ENCODE measurements around the gene ATP6AP2. TPM values are rescaled to one million over a fixed set of nuclear protein-coding genes. Genes with fewer than 3 reads are reported as not detected.

ATP6AP2 gene
- total RNA-seq, 5 donors from 2014 or later (not counting 1 experiment from before 2014, with no cell fraction given), result 62.3 to 92.0 (median 74.1) TPM

GRCh38 chrX:40603446-40603845 lies 22.7 kb downstream of the ATP6AP2 start:
- ATAC-seq (replicated peaks in 1 of 4) (no peak), DNase-seq (no peak)
- Mint-ChIP-seq H3K36me3 (peaks cover 28% of the 10 kb centered on the region), H3K27me3 (peaks cover 0 to 25% of the 10 kb centered on the region in 2 donors), H3K9me3 (no peaks in the 10 kb centered on the region), H3K4me1 (no peaks in the 10 kb centered on the region), H3K4me3 (no peak overlapping the region), H3K27ac (peak overlapping the region in 1 of 2 donors; percentile 27)
- ChIA-PET CTCF (interaction anchor here in 1 of 2 donors (1.0 kb wide), 1 partner anchor 59 kb away, joined by 3 read pairs; no protein-coding TSS in a partner anchor), POLR2A (interaction anchor here in 1 of 2 donors (0.6 kb wide), 1 partner anchor 8 kb away, joined by 4 read pairs; no protein-coding TSS in a partner anchor)
- WGBS (ENCODE audit: insufficient coverage), result 97% methylated on average over 6 of the region's 6 CpGs
- no peak overlapping the region for H3K4me3 ChIP-seq (ENCODE audit: control insufficient read depth in 1 of 2, extremely low read depth in 1 of 2, low read length in 1 of 2)
- H3K27ac ChIP-seq (ENCODE audit: low read length), result no peak overlapping the region
- peaks cover 0 to 34% of the 10 kb centered on the region in 2 donors for H3K36me3 ChIP-seq (ENCODE audit: control insufficient read depth in 2 of 2, extremely low read depth in 1 of 2, insufficient read depth in 1 of 2, low read length in 1 of 2)
- H3K27me3 ChIP-seq (replicated peaks in 1 of 2; ENCODE audit: control insufficient read depth in 2 of 2, extremely low read depth in 1 of 2, insufficient read depth in 2 of 2, low read length in 1 of 2), result no peaks in the 10 kb centered on the region
- no peaks in the 10 kb centered on the region for H3K4me1 ChIP-seq (ENCODE audit: control insufficient read depth in 1 of 2, extremely low read depth in 1 of 2, insufficient read depth in 2 of 2, low read length in 2 of 2)
- H3K9me3 ChIP-seq, result no peaks in the 10 kb centered on the region

GRCh38 chrX:40607381-40607780 lies 26.6 kb downstream of the ATP6AP2 start:
- no peak for ATAC-seq (replicated peaks in 1 of 4)
- peaks cover 0 to 9% of the 10 kb centered on the region in 2 donors for H3K27me3 Mint-ChIP-seq
- no CpG with 5 or more reads among the region's 3 CpGs for WGBS (ENCODE audit: insufficient coverage)
- Histone ChIP-seq H3K4me3 (ENCODE audit: control insufficient read depth in 1 of 2, extremely low read depth in 1 of 2, low read length in 1 of 2) (no peak overlapping the region), H3K4me1 (ENCODE audit: control insufficient read depth in 1 of 2, extremely low read depth in 1 of 2, insufficient read depth in 2 of 2, low read length in 2 of 2) (no peaks in the 10 kb centered on the region), H3K9me3 (no peaks in the 10 kb centered on the region), H3K27ac (ENCODE audit: low read length) (no peak overlapping the region), H3K36me3 (ENCODE audit: control insufficient read depth in 2 of 2, extremely low read depth in 1 of 2, insufficient read depth in 1 of 2, low read length in 1 of 2) (peaks cover 0 to 4% of the 10 kb centered on the region in 2 donors), H3K27me3 (replicated peaks in 1 of 2; ENCODE audit: control insufficient read depth in 2 of 2, extremely low read depth in 1 of 2, insufficient read depth in 2 of 2, low read length in 1 of 2) (no peaks in the 10 kb centered on the region)
- H3K4me1 Mint-ChIP-seq, result no peaks in the 10 kb centered on the region
- no peak overlapping the region for H3K4me3 Mint-ChIP-seq
- no peak overlapping the region for H3K27ac Mint-ChIP-seq
- peaks cover 13% of the 10 kb centered on the region for H3K36me3 Mint-ChIP-seq
- CTCF ChIA-PET, result no interaction called here
- DNase-seq, result no peak
- POLR2A ChIA-PET, result no interaction called here
- H3K9me3 Mint-ChIP-seq, result no peaks in the 10 kb centered on the region

- no peaks in the 10 kb centered on the region for H3K9me3 Mint-ChIP-seq
- H3K4me1 ChIP-seq (ENCODE audit: control insufficient read depth in 1 of 2, extremely low read depth in 1 of 2, insufficient read depth in 2 of 2, low read length in 2 of 2), result no peaks in the 10 kb centered on the region
- ATAC-seq (replicated peaks in 1 of 4) (no peak), DNase-seq (no peak)
- ChIA-PET CTCF (no interaction called here), POLR2A (no interaction called here)
- H3K27ac ChIP-seq (ENCODE audit: low read length), result no peak overlapping the region
- H3K27me3 ChIP-seq (replicated peaks in 1 of 2; ENCODE audit: control insufficient read depth in 2 of 2, extremely low read depth in 1 of 2, insufficient read depth in 2 of 2, low read length in 1 of 2), result no peaks in the 10 kb centered on the region
- no CpG with 5 or more reads among the region's 4 CpGs for WGBS (ENCODE audit: insufficient coverage)
- no peaks in the 10 kb centered on the region for H3K36me3 ChIP-seq (ENCODE audit: control insufficient read depth in 2 of 2, extremely low read depth in 1 of 2, insufficient read depth in 1 of 2, low read length in 1 of 2)
- no peak overlapping the region for H3K4me3 Mint-ChIP-seq
- no peak overlapping the region for H3K27ac Mint-ChIP-seq
- no peaks in the 10 kb centered on the region for H3K36me3 Mint-ChIP-seq
- H3K4me3 ChIP-seq (ENCODE audit: control insufficient read depth in 1 of 2, extremely low read depth in 1 of 2, low read length in 1 of 2), result no peak overlapping the region
- no peaks in the 10 kb centered on the region for H3K9me3 ChIP-seq
- no peaks in the 10 kb centered on the region for H3K4me1 Mint-ChIP-seq
- peaks cover 0 to under 1% of the 10 kb centered on the region in 2 donors for H3K27me3 Mint-ChIP-seq
These were observed 31.7 kb downstream of the ATP6AP2 start for GRCh38 chrX:40612511-40612910.

GRCh38 chrX:40615976-40616375 lies 35.2 kb downstream of the ATP6AP2 start:
- H3K4me1 Mint-ChIP-seq, result no peaks in the 10 kb centered on the region
- H3K4me3 ChIP-seq (ENCODE audit: control insufficient read depth in 1 of 2, extremely low read depth in 1 of 2, low read length in 1 of 2), result no peak overlapping the region
- DNase-seq (no peak), ATAC-seq (replicated peaks in 1 of 4) (no peak)
- no peaks in the 10 kb centered on the region for H3K36me3 ChIP-seq (ENCODE audit: control insufficient read depth in 2 of 2, extremely low read depth in 1 of 2, insufficient read depth in 1 of 2, low read length in 1 of 2)
- H3K27ac Mint-ChIP-seq, result no peak overlapping the region
- H3K4me1 ChIP-seq (ENCODE audit: control insufficient read depth in 1 of 2, extremely low read depth in 1 of 2, insufficient read depth in 2 of 2, low read length in 2 of 2), result no peaks in the 10 kb centered on the region
- no peaks in the 10 kb centered on the region for H3K36me3 Mint-ChIP-seq
- ChIA-PET POLR2A (no interaction called here), CTCF (no interaction called here)
- H3K9me3 Mint-ChIP-seq, result no peaks in the 10 kb centered on the region
- H3K27me3 Mint-ChIP-seq, result no peaks in the 10 kb centered on the region
- H3K27ac ChIP-seq (ENCODE audit: low read length), result no peak overlapping the region
- H3K9me3 ChIP-seq, result no peaks in the 10 kb centered on the region
- 100% methylated on average over 1 of the region's 9 CpGs for WGBS (ENCODE audit: insufficient coverage)
- no peak overlapping the region for H3K4me3 Mint-ChIP-seq
- no peaks in the 10 kb centered on the region for H3K27me3 ChIP-seq (replicated peaks in 1 of 2; ENCODE audit: control insufficient read depth in 2 of 2, extremely low read depth in 1 of 2, insufficient read depth in 2 of 2, low read length in 1 of 2)

GRCh38 chrX:40617566-40617965 lies 36.8 kb downstream of the ATP6AP2 start:
- no peaks in the 10 kb centered on the region for H3K36me3 ChIP-seq (ENCODE audit: control insufficient read depth in 2 of 2, extremely low read depth in 1 of 2, insufficient read depth in 1 of 2, low read length in 1 of 2)
- no peak overlapping the region for H3K4me3 ChIP-seq (ENCODE audit: control insufficient read depth in 1 of 2, extremely low read depth in 1 of 2, low read length in 1 of 2)
- H3K9me3 ChIP-seq, result no peaks in the 10 kb centered on the region
- DNase-seq (no peak), ATAC-seq (replicated peaks in 1 of 4) (no peak)
- Mint-ChIP-seq H3K9me3 (no peaks in the 10 kb centered on the region), H3K27me3 (no peaks in the 10 kb centered on the region), H3K4me3 (no peak overlapping the region), H3K36me3 (no peaks in the 10 kb centered on the region), H3K27ac (no peak overlapping the region), H3K4me1 (no peaks in the 10 kb centered on the region)
- ChIA-PET POLR2A (no interaction called here), CTCF (no interaction called here)
- H3K27me3 ChIP-seq (replicated peaks in 1 of 2; ENCODE audit: control insufficient read depth in 2 of 2, extremely low read depth in 1 of 2, insufficient read depth in 2 of 2, low read length in 1 of 2), result no peaks in the 10 kb centered on the region
- H3K27ac ChIP-seq (ENCODE audit: low read length), result no peak overlapping the region
- no peaks in the 10 kb centered on the region for H3K4me1 ChIP-seq (ENCODE audit: control insufficient read depth in 1 of 2, extremely low read depth in 1 of 2, insufficient read depth in 2 of 2, low read length in 2 of 2)
- 100% methylated on average over 1 of the region's 7 CpGs for WGBS (ENCODE audit: insufficient coverage)

- Mint-ChIP-seq H3K4me3 (no peak overlapping the region), H3K36me3 (peaks cover 3% of the 10 kb centered on the region), H3K27ac (no peak overlapping the region), H3K4me1 (no peaks in the 10 kb centered on the region), H3K27me3 (no peaks in the 10 kb centered on the region), H3K9me3 (no peaks in the 10 kb centered on the region)
- no peaks in the 10 kb centered on the region for H3K4me1 ChIP-seq (ENCODE audit: control insufficient read depth in 1 of 2, extremely low read depth in 1 of 2, insufficient read depth in 2 of 2, low read length in 2 of 2)
- H3K9me3 ChIP-seq, result no peaks in the 10 kb centered on the region
- DNase-seq (no peak), ATAC-seq (replicated peaks in 1 of 4) (no peak)
- 94% methylated on average over 9 of the region's 18 CpGs for WGBS (ENCODE audit: insufficient coverage)
- H3K4me3 ChIP-seq (ENCODE audit: control insufficient read depth in 1 of 2, extremely low read depth in 1 of 2, low read length in 1 of 2), result no peak overlapping the region
- POLR2A ChIA-PET, result no interaction called here
- no peak overlapping the region for H3K27ac ChIP-seq (ENCODE audit: low read length)
- H3K27me3 ChIP-seq (replicated peaks in 1 of 2; ENCODE audit: control insufficient read depth in 2 of 2, extremely low read depth in 1 of 2, insufficient read depth in 2 of 2, low read length in 1 of 2), result no peaks in the 10 kb centered on the region
- CTCF ChIA-PET, result no interaction called here
- peaks cover 4 to 7% of the 10 kb centered on the region in 2 donors for H3K36me3 ChIP-seq (ENCODE audit: control insufficient read depth in 2 of 2, extremely low read depth in 1 of 2, insufficient read depth in 1 of 2, low read length in 1 of 2)
These were observed 41.8 kb downstream of the ATP6AP2 start for GRCh38 chrX:40622479-40623138.

- peaks cover 7 to 8% of the 10 kb centered on the region in 2 donors for H3K36me3 ChIP-seq (ENCODE audit: control insufficient read depth in 2 of 2, extremely low read depth in 1 of 2, insufficient read depth in 1 of 2, low read length in 1 of 2)
- H3K9me3 ChIP-seq, result no peaks in the 10 kb centered on the region
- no peak for DNase-seq
- no peak within 1 kb of the TSS for H3K4me3 ChIP-seq (ENCODE audit: control insufficient read depth in 1 of 2, extremely low read depth in 1 of 2, low read length in 1 of 2)
- no peak within 1 kb of the TSS for H3K27ac Mint-ChIP-seq
- no peaks in the 10 kb centered on the region for H3K27me3 Mint-ChIP-seq
- H3K27ac ChIP-seq (ENCODE audit: low read length), result no peak within 1 kb of the TSS
- ATAC-seq (replicated peaks in 1 of 4), result no peak
- ChIA-PET CTCF (no interaction called here), POLR2A (no interaction called here)
- 95% methylated on average over 38 of the region's 38 CpGs for WGBS (ENCODE audit: insufficient coverage)
- H3K4me3 Mint-ChIP-seq, result no peak within 1 kb of the TSS
- H3K27me3 ChIP-seq (replicated peaks in 1 of 2; ENCODE audit: control insufficient read depth in 2 of 2, extremely low read depth in 1 of 2, insufficient read depth in 2 of 2, low read length in 1 of 2), result no peaks in the 10 kb centered on the region
- H3K9me3 Mint-ChIP-seq, result no peaks in the 10 kb centered on the region
- H3K4me1 Mint-ChIP-seq, result no peaks in the 10 kb centered on the region
- no peaks in the 10 kb centered on the region for H3K4me1 ChIP-seq (ENCODE audit: control insufficient read depth in 1 of 2, extremely low read depth in 1 of 2, insufficient read depth in 2 of 2, low read length in 2 of 2)
- H3K36me3 Mint-ChIP-seq, result peaks cover 6% of the 10 kb centered on the region
These were observed 42.4 kb downstream of the ATP6AP2 start, which contains the start of gene MPC1L for GRCh38 chrX:40623139-40623536. MPC1L (plus strand) TSS chrX:40623428; CDS start chrX:40623566, 138 bp downstream.

Measured in T-cell (primary cell).